Superior temporal gyrus (tissue), 1 donor: ENCODE results near the gene AADACL4.
"Not testable (repeated sequence)": the region's sequence is repeated elsewhere in the genome, so short reads cannot be mapped to it uniquely, and the experiment has no call there.

ENCODE experiments used
- DNase-seq: peaks from one replicate; pipeline ENCODE4 v3.0.0-alpha.2; 2016; ENCODE audit errors: extremely low spot score

Gene AADACL4

GRCh38 chr1:12712076-12712475, 68.2 kb downstream of the AADACL4 start:
- no peak for DNase-seq

DNA sequence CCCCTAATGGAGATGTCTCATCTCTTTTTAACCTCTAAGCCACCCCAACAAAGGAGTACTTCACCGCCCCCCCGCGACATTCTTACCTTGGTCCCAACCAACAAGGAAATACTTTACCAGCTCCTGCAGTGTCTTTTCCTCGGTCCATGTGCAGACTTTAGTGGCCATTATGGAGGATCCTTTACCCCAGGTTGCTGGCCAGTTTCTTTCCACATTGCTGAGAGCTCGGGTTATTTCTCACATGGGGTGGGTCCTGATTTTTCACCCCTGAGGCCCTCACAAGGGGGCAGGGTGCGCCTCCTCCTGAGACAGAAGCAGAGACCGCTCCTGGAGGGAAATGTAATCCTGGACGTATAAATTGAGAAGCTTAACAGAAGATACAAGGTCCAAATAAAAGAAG, 69.0 kb downstream of the AADACL4 start:
- no peak for DNase-seq

DNA sequence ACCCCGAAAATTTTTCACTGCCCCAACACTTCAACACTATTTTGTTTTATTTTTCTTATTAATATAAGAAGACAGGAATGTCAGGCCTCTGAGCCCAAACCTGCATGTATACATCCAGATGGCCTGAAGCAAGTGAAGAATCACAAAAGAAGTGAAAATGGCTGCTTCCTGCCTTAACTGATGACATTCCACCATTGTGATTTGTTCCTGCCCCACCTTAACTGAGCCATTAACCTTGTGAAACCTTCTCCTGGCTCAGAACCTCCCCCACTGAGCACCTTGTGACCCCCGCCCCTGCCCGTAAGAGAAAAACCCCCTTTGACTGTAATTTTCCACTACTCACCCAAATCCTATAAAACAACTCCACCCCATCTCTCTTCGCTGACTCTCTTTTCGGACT, 69.8 kb downstream of the AADACL4 start:
- not testable (repeated sequence) for DNase-seq

GRCh38 chr1:12714710-12715475, 71.0 kb downstream of the AADACL4 start:
- DNase-seq, result no peak

DNA sequence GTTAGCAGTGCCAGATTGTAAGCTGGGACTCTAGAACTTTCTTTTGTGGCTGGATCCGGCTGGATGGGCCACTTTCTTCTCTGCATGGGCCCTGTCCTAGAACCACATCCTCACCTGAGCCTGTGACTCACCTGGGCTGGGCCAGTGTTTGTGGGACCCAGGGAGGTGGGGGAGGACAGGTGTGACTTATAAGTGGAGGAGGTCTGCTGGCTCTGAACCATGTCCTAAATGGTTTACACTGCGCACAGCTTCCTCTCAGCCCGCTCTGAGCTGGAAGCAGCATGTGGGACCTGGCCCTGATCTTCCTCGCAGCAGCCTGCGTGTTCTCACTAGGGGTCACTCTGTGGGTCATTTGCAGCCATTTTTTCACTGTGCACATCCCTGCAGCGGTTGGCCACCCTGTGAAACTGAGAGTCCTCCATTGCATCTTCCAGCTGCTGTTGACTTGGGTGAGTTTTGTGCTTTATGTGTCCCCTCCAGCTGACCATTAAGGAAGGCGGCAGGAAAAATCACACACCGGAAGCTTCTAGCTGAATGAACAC, 72.1 kb downstream of the AADACL4 start, which contains the start of gene AADACL3:
AADACL3 (plus strand) TSS at position 215 of the 542 bp plus-strand sequence; CDS start at position 282, 67 bp downstream.
- DNase-seq, result no peak
